KMS-11 (cell line): Measurements from ENCODE around the gene RPEL1.

Experiments used
- H2AFZ ChIP-seq: fragments of 200-600 bp; sonication (generic); 2 replicates; pipeline ENCODE4 v1.6.1; 2016; ENCODE audit warnings: antibody characterized with exemption, mixed run types, low read depth
- H3K27ac ChIP-seq: fragments of 200-600 bp; sonication (generic); 2 replicates; pipeline ENCODE4 v1.6.1; 2016; ENCODE audit warnings: mild to moderate bottlenecking, mixed run types
- H3K27me3 ChIP-seq: fragments of 200-600 bp; sonication (generic); 2 replicates; pipeline ENCODE4 v1.6.1; 2017; ENCODE audit warnings: mild to moderate bottlenecking, low read depth, mixed run types, moderate library complexity; ENCODE audit not compliant: insufficient read depth
- H3K36me3 ChIP-seq: fragments of 200-600 bp; sonication (generic); 2 replicates; pipeline ENCODE4 v1.6.1; 2017; ENCODE audit warnings: mild to moderate bottlenecking, mixed run types; ENCODE audit not compliant: insufficient read depth
- H3K4me1 ChIP-seq: fragments of 200-600 bp; sonication (generic); 2 replicates; pipeline ENCODE4 v1.6.1; 2016; ENCODE audit warnings: mild to moderate bottlenecking, low read depth, mixed run types; ENCODE audit not compliant: poor library complexity, severe bottlenecking
- H3K4me2 ChIP-seq: fragments of 200-600 bp; sonication (generic); 2 replicates; pipeline ENCODE4 v1.7.0; 2016; ENCODE audit warnings: mild to moderate bottlenecking, mixed run types
- H3K4me3 ChIP-seq: fragments of 200-600 bp; sonication (generic); IDR thresholded peaks from 2 replicates; pipeline ENCODE4 v1.6.1; 2017; ENCODE audit warnings: low read depth, low read length, mixed read lengths; ENCODE audit not compliant: insufficient read depth
- H3K79me2 ChIP-seq: fragments of 200-600 bp; sonication (generic); 2 replicates; pipeline ENCODE4 v1.6.1; 2016; ENCODE audit warnings: low read depth, mixed run types; ENCODE audit not compliant: insufficient read depth
- H3K9ac ChIP-seq: fragments of 200-600 bp; sonication (generic); 2 replicates; pipeline ENCODE4 v1.6.1; 2016; ENCODE audit warnings: mild to moderate bottlenecking, mixed run types
- H4K20me1 ChIP-seq: fragments of 200-600 bp; sonication (generic); 2 replicates; pipeline ENCODE4 v1.6.1; 2016; ENCODE audit warnings: mild to moderate bottlenecking, mixed run types; ENCODE audit not compliant: insufficient read depth
- CTCF ChIP-seq: fragments of 200-600 bp; sonication (generic); conservative IDR thresholded peaks from 2 replicates; pipeline ENCODE4 v1.6.1; 2017; ENCODE audit warnings: low read depth, mild to moderate bottlenecking, antibody characterized with exemption, low read length, moderate library complexity, mixed read lengths

The RPEL1 gene

GRCh38 chr10:103225939-103226338 lies 19.7 kb upstream of the RPEL1 start:
- TF ChIP-seq CTCF, result no peak
- Histone ChIP-seq H3K4me1 (no peaks in the 10 kb centered on the region), H3K27me3 (no peaks in the 10 kb centered on the region), H3K36me3 (no peaks in the 10 kb centered on the region), H3K4me2 (no peak overlapping the region), H3K27ac (no peak overlapping the region), H2AFZ (no peak overlapping the region), H3K79me2 (no peaks in the 10 kb centered on the region), H3K9ac (no peak overlapping the region), H4K20me1 (no peaks in the 10 kb centered on the region), H3K4me3 (no peak overlapping the region)

- TF ChIP-seq CTCF, result no peak
- Histone ChIP-seq H3K4me3 (no peak overlapping the region), H3K27ac (no peak overlapping the region), H3K4me2 (no peak overlapping the region), H4K20me1 (no peaks in the 10 kb centered on the region), H3K9ac (no peak overlapping the region), H3K4me1 (no peaks in the 10 kb centered on the region), H3K27me3 (no peaks in the 10 kb centered on the region), H3K79me2 (no peaks in the 10 kb centered on the region), H2AFZ (no peak overlapping the region), H3K36me3 (no peaks in the 10 kb centered on the region)
Measured at GRCh38 chr10:103227416-103227815, 18.3 kb upstream of the RPEL1 start.

GRCh38 chr10:103231047-103231551 lies 14.6 kb upstream of the RPEL1 start:
- Histone ChIP-seq H4K20me1 (no peaks in the 10 kb centered on the region), H2AFZ (no peak overlapping the region), H3K9ac (no peak overlapping the region), H3K79me2 (no peaks in the 10 kb centered on the region), H3K4me3 (no peak overlapping the region), H3K4me2 (no peak overlapping the region), H3K27ac (no peak overlapping the region), H3K4me1 (no peaks in the 10 kb centered on the region), H3K36me3 (no peaks in the 10 kb centered on the region), H3K27me3 (no peaks in the 10 kb centered on the region)
- TF ChIP-seq CTCF, result no peak

GRCh38 chr10:103232131-103232673 lies 13.5 kb upstream of the RPEL1 start:
- H3K4me1 ChIP-seq, result no peaks in the 10 kb centered on the region
- no peak overlapping the region for H3K4me3 ChIP-seq
- no peak overlapping the region for H3K4me2 ChIP-seq
- H3K27ac ChIP-seq, result no peak overlapping the region
- H2AFZ ChIP-seq, result no peak overlapping the region
- H3K27me3 ChIP-seq, result no peaks in the 10 kb centered on the region
- TF ChIP-seq CTCF, result no peak
- H4K20me1 ChIP-seq, result no peaks in the 10 kb centered on the region
- no peak overlapping the region for H3K9ac ChIP-seq
- no peaks in the 10 kb centered on the region for H3K36me3 ChIP-seq
- H3K79me2 ChIP-seq, result no peaks in the 10 kb centered on the region
